HCT116 (cell line): ENCODE measurements around the gene MTFP1. TPM values are rescaled to one million over a fixed set of nuclear protein-coding genes. Genes with fewer than 3 reads are reported as not detected.
A peak's percentile ranks its signal among the peaks of the same experiment; 100 is the strongest.

Source experiments
- ATAC-seq: fragments of 200-7000 bp; cut with Tn5 transposase; 2 replicates; pipeline ENCODE4 v1.9.1; 2020; ENCODE audit warnings: mild to moderate bottlenecking, moderate library complexity
- BruUV-seq: library from RNA; stranded (reverse); fragments of 400-500 nt; replicated peaks from 2 replicates; lab custom pipeline; 2021; lab: Mats Ljungman, UMichigan
- CTCF ChIA-PET: fragments of 300-600 bp; sonication (Branson Sonifier 250); formaldehyde crosslinking; loops from one replicate; lab custom pipeline; 2021; ENCODE audit warnings: antibody characterized with exemption; lab: Charles Lee
- POLR2A ChIA-PET: fragments of 300-600, 350-600 bp; sonication (Branson Sonifier 250); formaldehyde crosslinking; loops from one replicate; lab custom pipeline; 2021; ENCODE audit warnings: antibody characterized with exemption; lab: Charles Lee
- RAD21 ChIA-PET, 2 experiments: fragments of 300-600 bp; sonication (Branson Sonifier 250); formaldehyde crosslinking; loops; one replicate each; lab custom pipeline; 2023; ENCODE audit warnings: low total read pairs in 2 of 2; ENCODE audit not compliant: uncharacterized antibody in 2 of 2, unreplicated experiment in 2 of 2, low non-redundant PET in 1 of 2; lab: Charles Lee
- DNase-seq: peaks from one replicate; pipeline ENCODE4 v3.0.0-alpha.2; 2010; ENCODE audit warnings: low read depth, low spot score
- H2AFZ ChIP-seq: fragments of 200-600 bp; shearing (Covaris generic), sonication (generic); 2 replicates; pipeline ENCODE4 v1.6.1; 2017; ENCODE audit warnings: low read depth, mixed run types, mixed read lengths, antibody characterized with exemption, low read length; ENCODE audit not compliant: poor library complexity, severe bottlenecking
- H3K27ac ChIP-seq: 2 replicates; pipeline ENCODE4 v1.5.1; 2012; ENCODE audit warnings: low read depth, low read length
- H3K27me3 ChIP-seq: fragments of 200-600 bp; sonication (generic); 2 replicates; pipeline ENCODE4 v1.6.1; 2016; ENCODE audit warnings: mixed run types, low read length, mixed read lengths; ENCODE audit not compliant: insufficient read depth
- H3K36me3 ChIP-seq, 2 experiments: fragments of 200-500 bp in 1 of 2; fragments of 200-600 bp in 1 of 2; sonication (Bioruptor generic) in 1 of 2; sonication (generic) in 1 of 2; 2 replicates each; pipeline versions ENCODE4 v1.5.1 to v1.6.1; 2014 to 2016; ENCODE audit warnings: low read length in 2 of 2, inconsistent platforms in 1 of 2, mixed read lengths in 1 of 2, mixed run types in 1 of 2; ENCODE audit not compliant: insufficient read depth in 2 of 2, control insufficient read depth in 1 of 2
- H3K4me1 ChIP-seq, 2 experiments: fragments of 200-600 bp in 1 of 2; sonication (generic) in 1 of 2; 2 replicates each; pipeline versions ENCODE4 v1.5.1 to v1.6.1; 2012 to 2017; ENCODE audit warnings: low read length in 2 of 2, inconsistent platforms in 1 of 2, mild to moderate bottlenecking in 1 of 2, mixed read lengths in 1 of 2, mixed run types in 1 of 2, moderate library complexity in 1 of 2; ENCODE audit not compliant: insufficient read depth in 2 of 2, control insufficient read depth in 1 of 2
- H3K4me2 ChIP-seq: fragments of 200-600 bp; sonication (generic); 2 replicates; pipeline ENCODE4 v1.6.1; 2017; ENCODE audit warnings: mixed run types, low read length, mixed read lengths
- H3K4me3 ChIP-seq, 2 experiments: fragments of 200-600 bp in 1 of 2; sonication (generic) in 1 of 2; replicated peaks in 1 of 2; 2 replicates each; pipeline ENCODE4 v1.5.1; 2011 to 2016; ENCODE audit warnings: low read length in 2 of 2, control low read depth in 1 of 2, low read depth in 1 of 2, mild to moderate bottlenecking in 1 of 2, mixed read lengths in 1 of 2, mixed run types in 1 of 2
- H3K79me2 ChIP-seq: fragments of 200-600 bp; sonication (generic); 2 replicates; pipeline ENCODE4 v1.6.1; 2017; ENCODE audit warnings: mild to moderate bottlenecking, mixed run types, low read length, moderate library complexity, mixed read lengths; ENCODE audit not compliant: insufficient read depth
- H3K9ac ChIP-seq: fragments of 200-600 bp; sonication (generic); 2 replicates; pipeline ENCODE4 v1.6.1; 2016; ENCODE audit warnings: low read length, mixed read lengths
- H3K9me2 ChIP-seq: fragments of 200-600 bp; sonication (generic), shearing (Covaris generic); 2 replicates; pipeline ENCODE4 v1.6.1; 2017; ENCODE audit warnings: mixed run types, mild to moderate bottlenecking, moderate library complexity; ENCODE audit not compliant: insufficient read depth
- H3K9me3 ChIP-seq, 2 experiments: fragments of 200-500 bp in 1 of 2; fragments of 200-600 bp in 1 of 2; sonication (Bioruptor generic) in 1 of 2; sonication (generic) in 1 of 2; 2 replicates each; pipeline ENCODE4 v1.6.1; 2014 to 2017; ENCODE audit warnings: low read length in 2 of 2, mixed read lengths in 2 of 2, inconsistent platforms in 1 of 2, low read depth in 1 of 2, mild to moderate bottlenecking in 1 of 2, mixed run types in 1 of 2, moderate library complexity in 1 of 2; ENCODE audit not compliant: control insufficient read depth in 1 of 2, insufficient read depth in 1 of 2
- H4K20me1 ChIP-seq: fragments of 200-600 bp; sonication (generic), shearing (Covaris generic); 2 replicates; pipeline ENCODE4 v1.6.1; 2017; ENCODE audit warnings: mixed run types, mild to moderate bottlenecking, moderate library complexity; ENCODE audit not compliant: insufficient read depth
- CBX3 ChIP-seq: IDR thresholded peaks from 2 replicates; pipeline ENCODE4 v1.6.1; 2012; ENCODE audit warnings: low read depth
- CEBPB ChIP-seq: IDR thresholded peaks from 2 replicates; pipeline ENCODE4 v1.6.1; 2012; ENCODE audit warnings: low read depth
- FOSL1 ChIP-seq: IDR thresholded peaks from 2 replicates; pipeline ENCODE4 v1.6.1; 2012; ENCODE audit warnings: low read depth
- POLR2A ChIP-seq: IDR thresholded peaks from 2 replicates; pipeline ENCODE4 v1.7.0; 2011; ENCODE audit warnings: borderline replicate concordance; ENCODE audit not compliant: insufficient read depth, insufficient read length; ENCODE audit errors: extremely low read depth
- RAD21 ChIP-seq: IDR thresholded peaks from 2 replicates; pipeline ENCODE4 v1.6.1; 2012; ENCODE audit warnings: low read depth, mild to moderate bottlenecking
- SP1 ChIP-seq: IDR thresholded peaks from 2 replicates; pipeline ENCODE4 v1.6.1; 2012; ENCODE audit warnings: low read depth
- ZFX ChIP-seq: fragments of 450-650 bp; IDR thresholded peaks from 2 replicates; pipeline ENCODE4 v1.6.1; 2017
- intact Hi-C: fragments of 100-400 bp; cut with micrococcal nuclease; formaldehyde crosslinking; loops from 2 replicates; pipeline ENCODE4 v1.10.0; 2022
- total RNA-seq: library from RNA; stranded (reverse); gene quantifications from one replicate; pipeline ENCODE4 v1.2.1, GENCODE V29; 2021; ENCODE audit not compliant: unreplicated experiment
- TF ChIP-seq, protein P1 (sequence below): IDR thresholded peaks from 2 replicates; pipeline ENCODE4 v1.6.1; 2012
- TF ChIP-seq, protein P2 (sequence below): IDR thresholded peaks from 2 replicates; pipeline ENCODE4 v1.6.1; 2012
- TF ChIP-seq, protein P3 (sequence below), 3 experiments: fragments of 200-600 bp in 1 of 3; sonication (generic) in 1 of 3; IDR thresholded peaks in 2 of 3; conservative IDR thresholded peaks in 1 of 3; 2 replicates each; pipeline ENCODE4 v1.5.1; 2012 to 2017; ENCODE audit warnings: low read depth in 2 of 3, low read length in 2 of 3, antibody characterized with exemption in 1 of 3, borderline replicate concordance in 1 of 3, control low read depth in 1 of 3, mild to moderate bottlenecking in 1 of 3, mixed read lengths in 1 of 3, mixed run types in 1 of 3, moderate library complexity in 1 of 3; ENCODE audit not compliant: insufficient read depth in 1 of 3

MTFP1 gene
- total RNA-seq, 1 experiment from 2014 or later = 36.1 TPM

DNA sequence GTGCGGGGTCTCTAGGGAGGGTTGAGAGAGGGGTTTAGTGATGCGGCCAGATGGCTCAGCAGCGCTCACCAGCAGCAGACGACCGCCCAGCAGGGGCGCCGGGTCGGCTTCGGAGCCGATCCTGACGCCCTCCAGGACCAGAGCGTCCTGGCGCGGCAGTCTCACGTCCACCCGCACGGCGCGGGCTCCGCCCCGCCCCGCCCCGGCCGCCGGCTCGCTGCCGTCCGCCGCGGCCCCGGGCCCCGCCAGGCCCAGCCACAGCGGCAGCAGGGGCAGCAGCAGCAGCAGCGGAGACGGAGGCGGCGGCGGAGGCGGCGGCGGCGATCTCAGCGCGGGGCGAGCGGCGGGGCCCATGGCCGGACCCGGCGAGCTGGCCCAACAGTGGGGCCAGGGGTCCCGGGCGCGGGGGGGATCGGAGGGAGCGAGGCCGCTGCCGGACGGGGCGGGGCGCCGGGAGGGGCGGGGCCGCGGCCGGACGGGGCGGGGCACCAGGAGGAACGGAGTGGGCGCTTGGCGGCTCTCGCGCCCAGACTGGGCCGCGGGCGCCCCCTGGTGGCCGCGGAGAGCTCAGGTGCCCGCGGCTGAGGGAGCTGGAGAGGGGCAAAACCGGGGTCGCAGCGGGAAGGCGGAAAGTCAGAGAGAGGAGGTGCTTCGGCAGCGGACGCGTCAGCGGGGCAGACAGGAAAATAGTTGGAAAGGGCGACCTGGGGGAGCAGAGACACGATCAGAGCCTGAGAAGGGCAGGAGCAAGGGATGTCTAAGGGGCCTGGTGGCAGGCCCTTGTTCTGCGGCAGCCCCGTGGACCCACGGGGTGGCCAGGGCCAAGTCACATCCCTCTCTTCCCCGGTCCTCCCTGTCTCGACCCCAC lies 38.4 kb upstream of the MTFP1 start, which contains the start of gene RNF215 (continued):
- no peak for TF ChIP-seq FOSL1

DNA sequence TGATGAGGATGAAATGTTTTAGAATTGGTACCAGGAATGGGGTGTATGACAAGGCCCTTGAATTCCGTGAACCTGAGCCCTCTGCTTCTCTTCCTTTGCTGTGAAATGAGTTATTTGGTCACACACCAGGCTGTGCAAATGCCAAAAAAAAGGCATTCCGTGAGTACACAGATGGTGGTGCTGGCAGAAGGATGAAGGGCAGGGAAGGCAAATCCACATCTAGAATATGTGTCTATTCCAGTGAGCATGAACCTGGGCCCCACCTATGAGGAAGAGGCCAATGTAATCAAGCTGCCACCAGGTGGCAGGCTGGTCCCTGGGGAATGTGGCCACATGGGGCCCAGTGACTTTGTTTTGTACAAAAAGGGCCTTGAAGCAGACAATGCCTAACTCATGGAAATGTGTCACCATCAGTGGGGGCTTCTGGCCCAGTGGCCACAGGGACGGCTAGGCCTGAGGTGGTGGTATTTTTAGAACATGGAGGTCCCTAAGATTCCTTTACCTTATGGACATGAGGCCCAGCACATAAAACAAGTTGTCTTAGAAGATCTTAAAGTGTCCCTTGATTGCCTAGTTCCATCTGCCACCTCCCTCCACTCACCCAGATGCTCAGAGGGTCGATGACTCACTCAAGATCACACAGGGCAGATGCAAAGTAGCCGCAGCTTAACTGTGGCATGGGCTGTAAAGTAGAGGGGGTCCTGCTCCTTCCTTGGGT lies 34.4 kb upstream of the MTFP1 start:
- Histone ChIP-seq H3K4me2 (peak overlapping the region; percentile 45), H3K79me2 (no peaks in the 10 kb centered on the region)

More for the DNA sequence above, 34.4 kb upstream of the MTFP1 start:
- no peaks in the 10 kb centered on the region for H3K9me2 ChIP-seq
- no peaks in the 10 kb centered on the region for H3K27me3 ChIP-seq
- TF ChIP-seq POLR2A (no peak), SP1 (no peak), ZFX (peak; percentile 24; the same call in 1 of the 2 replicates), CBX3 (peak; percentile 87), CEBPB (no peak), RAD21 (peak; percentile 95)
- TF ChIP-seq, protein P1, sequence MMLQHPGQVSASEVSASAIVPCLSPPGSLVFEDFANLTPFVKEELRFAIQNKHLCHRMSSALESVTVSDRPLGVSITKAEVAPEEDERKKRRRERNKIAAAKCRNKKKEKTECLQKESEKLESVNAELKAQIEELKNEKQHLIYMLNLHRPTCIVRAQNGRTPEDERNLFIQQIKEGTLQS = no peak
- TF ChIP-seq, protein P2, sequence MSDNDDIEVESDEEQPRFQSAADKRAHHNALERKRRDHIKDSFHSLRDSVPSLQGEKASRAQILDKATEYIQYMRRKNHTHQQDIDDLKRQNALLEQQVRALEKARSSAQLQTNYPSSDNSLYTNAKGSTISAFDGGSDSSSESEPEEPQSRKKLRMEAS = peak; percentile 43; the same call in 1 of the 2 replicates
- TF ChIP-seq, protein P3, sequence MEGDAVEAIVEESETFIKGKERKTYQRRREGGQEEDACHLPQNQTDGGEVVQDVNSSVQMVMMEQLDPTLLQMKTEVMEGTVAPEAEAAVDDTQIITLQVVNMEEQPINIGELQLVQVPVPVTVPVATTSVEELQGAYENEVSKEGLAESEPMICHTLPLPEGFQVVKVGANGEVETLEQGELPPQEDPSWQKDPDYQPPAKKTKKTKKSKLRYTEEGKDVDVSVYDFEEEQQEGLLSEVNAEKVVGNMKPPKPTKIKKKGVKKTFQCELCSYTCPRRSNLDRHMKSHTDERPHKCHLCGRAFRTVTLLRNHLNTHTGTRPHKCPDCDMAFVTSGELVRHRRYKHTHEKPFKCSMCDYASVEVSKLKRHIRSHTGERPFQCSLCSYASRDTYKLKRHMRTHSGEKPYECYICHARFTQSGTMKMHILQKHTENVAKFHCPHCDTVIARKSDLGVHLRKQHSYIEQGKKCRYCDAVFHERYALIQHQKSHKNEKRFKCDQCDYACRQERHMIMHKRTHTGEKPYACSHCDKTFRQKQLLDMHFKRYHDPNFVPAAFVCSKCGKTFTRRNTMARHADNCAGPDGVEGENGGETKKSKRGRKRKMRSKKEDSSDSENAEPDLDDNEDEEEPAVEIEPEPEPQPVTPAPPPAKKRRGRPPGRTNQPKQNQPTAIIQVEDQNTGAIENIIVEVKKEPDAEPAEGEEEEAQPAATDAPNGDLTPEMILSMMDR (IDR thresholded peaks at IDR 0.05 in 2 of 3, conservative IDR thresholded peaks at IDR 0.05 in 1 of 3; ENCODE audit: borderline replicate concordance in 1 of 3, insufficient read depth in 1 of 3, low read depth in 2 of 3, low read length in 2 of 3) = peak; percentile 81 to 92 (median 90)
- intact Hi-C loops = loop anchor here (1.0 to 2.0 kb wide), 3 partner anchors 35 to 212 kb away; no protein-coding TSS in a partner anchor
- no peaks in the 10 kb centered on the region for H3K36me3 ChIP-seq
- POLR2A ChIA-PET = interaction anchor here (1.4 to 2.2 kb wide), 2 partner anchors 32 to 34 kb away, joined by 3 to 13 read pairs; partner anchors contain the start of gene MTFP1
- no TSS peak for BruUV-seq
- CTCF ChIA-PET = interaction anchor here (0.6 to 1.7 kb wide), 7 partner anchors 16 to 136 kb away, joined by 3 to 8 read pairs (median 5); no protein-coding TSS in a partner anchor
- peak overlapping the region; percentile 46 for H2AFZ ChIP-seq
- no peaks in the 10 kb centered on the region for H4K20me1 ChIP-seq
- peaks cover 0 to 7% of the 10 kb centered on the region in 2 experiments; a peak in 2 of 4 replicates for H3K9me3 ChIP-seq
- ATAC-seq = peak; percentile 54
- H3K9ac ChIP-seq = peak overlapping the region; percentile 26; the same call in 1 of the 2 replicates
- H3K4me1 ChIP-seq = peaks cover 2 to 54% of the 10 kb centered on the region in 2 experiments; a peak in 3 of 4 replicates
- DNase-seq = peak; percentile 84
- peak overlapping the region; percentile 1; the same call in 1 of the 2 replicates for H3K27ac ChIP-seq
- RAD21 ChIA-PET = no interaction called here
- no peak overlapping the region for H3K4me3 ChIP-seq
